Lung (tissue), 12 donors: ENCODE results near the gene WIPI1. TPM values are rescaled to one million over a fixed set of nuclear protein-coding genes. Genes with fewer than 3 reads are reported as not detected.

Source experiments
- ATAC-seq: fragments of 200-7000 bp; cut with Tn5 transposase; one replicate; pipeline ENCODE4 v1.9.1; 2020; ENCODE audit warnings: moderate number of reproducible peaks; ENCODE audit not compliant: insufficient read depth, low FRiP score
- DNase-seq, 3 donors: peaks; one replicate each; pipeline ENCODE4 v3.0.0-alpha.2; 2013 to 2017
- H3K27ac ChIP-seq, 2 donors: one replicate each; pipeline ENCODE4 v1.5.1; 2013; ENCODE audit warnings: mild to moderate bottlenecking in 2 of 2, moderate library complexity in 2 of 2, control low read depth in 1 of 2, inconsistent platforms in 1 of 2, low read depth in 1 of 2, low read length in 1 of 2
- H3K27me3 ChIP-seq, 3 donors: one replicate each; pipeline ENCODE4 v1.5.1; 2013; ENCODE audit warnings: low read length in 2 of 3; ENCODE audit not compliant: control insufficient read depth in 3 of 3, insufficient read depth in 3 of 3
- H3K36me3 ChIP-seq, 4 donors: one replicate each; pipeline ENCODE4 v1.5.1; 2013; ENCODE audit warnings: low read length in 4 of 4, mild to moderate bottlenecking in 1 of 4, moderate library complexity in 1 of 4; ENCODE audit not compliant: control insufficient read depth in 4 of 4, insufficient read depth in 4 of 4
- H3K4me1 ChIP-seq, 5 donors: one replicate each; pipeline ENCODE4 v1.5.1; 2013; ENCODE audit warnings: low read length in 5 of 5, mild to moderate bottlenecking in 2 of 5, moderate library complexity in 1 of 5; ENCODE audit not compliant: control insufficient read depth in 5 of 5, insufficient read depth in 5 of 5
- H3K4me3 ChIP-seq: one replicate; pipeline ENCODE4 v1.5.1; 2013; ENCODE audit warnings: mild to moderate bottlenecking, control low read depth, moderate library complexity
- H3K9ac ChIP-seq, 2 donors: one replicate each; pipeline ENCODE4 v1.5.1; 2013; ENCODE audit warnings: low read length in 2 of 2, control low read depth in 1 of 2; ENCODE audit not compliant: insufficient read depth in 1 of 2
- H3K9me3 ChIP-seq, 4 donors: one replicate each; pipeline ENCODE4 v1.5.1; 2013; ENCODE audit warnings: low read length in 3 of 4, mild to moderate bottlenecking in 1 of 4, moderate library complexity in 1 of 4; ENCODE audit not compliant: control insufficient read depth in 4 of 4, insufficient read depth in 3 of 4
- CTCF ChIP-seq: IDR thresholded peaks from 2 replicates; pipeline ENCODE4 v1.5.1; 2012; ENCODE audit warnings: mild to moderate bottlenecking; ENCODE audit errors: control extremely low read depth, extremely low read depth
- WGBS, 2 donors: extraction: QIAGEN DNeasy Blood & Tissue Kit; methylation state at CpG; one replicate each; pipeline ENCODE4 v1.1.7; 2013; 5-methylcytosine and 5-hydroxymethylcytosine counted together
- polyA plus RNA-seq, 2 donors: library from polyadenylated mRNA; stranded (reverse); fragments of 200-250 nt; gene quantifications; one replicate each; pipeline ENCODE4 v1.2.1, GENCODE V29; 2013
- total RNA-seq, 2 donors: library from RNA; depleted of rRNA in 1 of 2; stranded (reverse); fragments of >200 nt in 1 of 2; gene quantifications; one replicate each; pipeline ENCODE4 v1.2.1, GENCODE V29; 2014 to 2021
- donor health status: control.
- donor health status: control.
- donor health status: Bipolar disorder and iron deficiency.
- donor health status: healthy.
- donor health status: DM: yes; HTN: yes; CAD: no.

Gene WIPI1
- total and polyA plus RNA-seq, 4 donors = 30.4 to 58.5 (median 41.8) TPM

- Histone ChIP-seq H3K27ac (no peak overlapping the region), H3K4me3 (no peak overlapping the region), H3K9ac (no peak overlapping the region), H3K4me1 (peaks cover 0 to 33% (median 10%) of the 10 kb centered on the region in 5 donors), H3K27me3 (no peaks in the 10 kb centered on the region), H3K36me3 (no peaks in the 10 kb centered on the region), H3K9me3 (no peaks in the 10 kb centered on the region)
- DNase-seq (no peak), ATAC-seq (no peak)
- WGBS, 2 donors = 91 to 97% methylated on average over 7 to 8 of the region's 8 CpGs
- no peak for TF ChIP-seq CTCF
Measured at GRCh38 chr17:68385490-68386215, 71.6 kb downstream of the WIPI1 start.

- H3K4me1 ChIP-seq = peaks cover 0 to 33% (median 10%) of the 10 kb centered on the region in 5 donors
- no peak for ATAC-seq
- no peak overlapping the region for H3K9ac ChIP-seq
- no peak for TF ChIP-seq CTCF
- no peaks in the 10 kb centered on the region for H3K9me3 ChIP-seq
- H3K36me3 ChIP-seq = no peaks in the 10 kb centered on the region
- no peak overlapping the region for H3K4me3 ChIP-seq
- no peak for DNase-seq
- H3K27me3 ChIP-seq = no peaks in the 10 kb centered on the region
- WGBS, 2 donors = 87% methylated on average over 4 of the region's 4 CpGs
- peak overlapping the region in 1 of 2 donors; percentile 69 for H3K27ac ChIP-seq
Measured at GRCh38 chr17:68384941-68385340, 72.4 kb downstream of the WIPI1 start.

GRCh38 chr17:68384471-68384870 is 72.8 kb downstream of the WIPI1 start:
- Histone ChIP-seq H3K4me1 (peaks cover under 1 to 33% (median 11%) of the 10 kb centered on the region in 5 donors), H3K4me3 (no peak overlapping the region), H3K27ac (no peak overlapping the region), H3K27me3 (no peaks in the 10 kb centered on the region), H3K9ac (no peak overlapping the region), H3K36me3 (no peaks in the 10 kb centered on the region), H3K9me3 (no peaks in the 10 kb centered on the region)
- ATAC-seq (no peak), DNase-seq (no peak)
- WGBS, 2 donors = 46 to 55% methylated on average over 1 of the region's 1 CpG
- no peak for TF ChIP-seq CTCF
